GM21529 (cell line): ENCODE data around the gene TGM1.

Experiments used
- ATAC-seq: cut with Tn5 transposase; IDR thresholded peaks from one replicate; pipeline ENCODE4 v1.9.1; 2021; ENCODE audit not compliant: unreplicated experiment

The TGM1 gene

GRCh38 chr14:24292118-24292807 is 29.3 kb upstream of the TGM1 start:
- no peak for ATAC-seq

GRCh38 chr14:24291446-24292117 is 28.6 kb upstream of the TGM1 start:
- no peak for ATAC-seq

DNA sequence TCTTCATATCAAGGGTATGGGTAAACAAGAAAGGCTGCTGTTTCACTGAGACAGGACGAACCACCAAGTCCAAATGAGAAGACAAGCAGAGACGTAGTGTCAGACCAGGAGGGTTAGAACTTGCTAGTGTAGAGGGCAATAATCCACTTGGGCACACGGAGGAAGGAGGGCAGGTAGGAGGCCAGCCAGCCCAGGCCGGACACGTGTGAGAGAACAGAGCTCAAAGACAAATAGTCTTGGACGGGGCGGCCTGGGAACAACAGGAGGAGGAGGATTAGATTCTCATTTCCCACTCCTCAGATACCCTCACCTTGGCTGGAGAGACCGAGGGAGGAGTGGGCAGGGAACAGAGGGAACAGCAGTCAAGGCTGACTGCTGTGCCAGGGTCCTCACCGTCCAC is 27.8 kb upstream of the TGM1 start:
- no peak for ATAC-seq

DNA sequence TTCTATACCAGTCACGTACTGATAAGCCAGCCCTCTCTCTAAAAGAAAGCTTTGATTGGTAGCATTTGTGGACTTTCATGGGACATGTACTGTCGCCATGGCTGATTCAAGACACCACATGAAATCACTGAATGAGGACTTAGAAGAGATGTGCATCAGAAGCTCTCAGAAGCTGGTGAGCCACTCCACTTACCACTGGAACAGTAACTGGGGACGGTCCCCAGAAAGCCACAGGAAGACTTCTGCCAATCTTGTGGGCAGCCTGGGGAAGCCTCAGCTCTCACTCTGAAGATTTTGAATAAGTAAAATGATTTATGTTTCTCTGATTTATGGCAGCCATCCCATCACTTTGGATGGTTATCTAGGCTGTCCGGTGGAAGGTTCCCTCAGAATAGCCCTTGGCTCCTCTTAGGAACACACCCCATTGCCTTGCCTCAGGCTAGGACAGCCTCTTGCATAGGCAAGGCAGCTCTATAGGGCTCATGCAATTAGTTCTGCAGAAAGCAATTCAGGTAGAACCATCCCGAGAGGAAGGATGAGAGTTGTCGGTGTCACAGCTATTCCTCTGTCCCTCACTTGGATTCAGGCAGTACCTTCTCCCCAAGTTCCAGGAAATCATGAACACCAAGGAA is 26.8 kb upstream of the TGM1 start:
- peak; percentile 93 for ATAC-seq

GRCh38 chr14:24286996-24287395 is 24.0 kb upstream of the TGM1 start:
- no peak for ATAC-seq

- ATAC-seq, result no peak
Observed at GRCh38 chr14:24285351-24285750, 22.4 kb upstream of the TGM1 start.

DNA sequence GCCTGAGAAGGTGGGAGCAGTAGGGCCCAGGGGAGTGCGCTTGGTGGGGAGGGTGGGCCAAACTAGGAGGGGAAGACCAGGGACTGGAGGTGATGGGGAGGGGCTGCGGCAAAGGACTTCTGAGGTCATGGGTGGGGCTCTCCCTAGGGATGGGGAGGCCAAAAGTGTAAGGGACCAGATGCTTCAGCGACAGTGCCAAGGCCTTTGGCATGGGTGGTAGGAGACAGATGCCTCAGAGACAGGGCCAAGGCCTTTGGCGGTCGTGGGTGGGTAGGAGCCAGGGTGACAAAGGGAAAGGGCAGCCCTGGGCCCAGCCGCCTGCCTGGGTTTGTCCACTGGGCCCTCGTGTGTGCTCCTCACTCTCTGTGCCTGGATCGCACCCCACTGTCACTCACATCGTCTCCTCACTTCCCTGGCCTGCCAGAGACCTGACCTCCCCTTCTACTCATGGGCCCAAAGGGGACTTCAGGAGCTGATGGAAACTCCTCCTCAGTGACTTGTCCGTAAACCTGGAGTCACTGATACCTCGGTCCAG is 21.6 kb upstream of the TGM1 start:
- ATAC-seq, result no peak

GRCh38 chr14:24283796-24284460 is 21.0 kb upstream of the TGM1 start:
- no peak for ATAC-seq

DNA sequence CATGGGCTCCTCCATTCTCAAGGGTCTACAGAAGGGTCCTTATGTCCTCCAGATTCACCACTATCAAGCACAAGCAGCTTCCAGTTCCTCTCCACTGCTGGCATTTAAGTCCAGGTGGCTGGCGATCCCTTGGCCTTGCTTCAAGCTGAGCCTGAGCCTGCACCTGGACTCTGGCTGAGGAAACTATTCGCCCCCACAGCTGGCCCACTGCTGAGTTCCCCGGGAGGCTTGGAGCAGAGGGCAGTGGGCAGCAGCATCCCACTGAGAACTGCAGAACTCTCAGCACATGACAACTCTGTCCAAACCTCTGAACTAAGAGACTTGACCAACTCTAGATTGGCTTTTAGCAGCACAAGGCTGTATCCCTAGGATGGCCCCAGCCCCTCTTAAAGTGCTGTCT is 19.8 kb upstream of the TGM1 start:
- no peak for ATAC-seq

GRCh38 chr14:24281636-24282035 is 18.7 kb upstream of the TGM1 start:
- no peak for ATAC-seq

- ATAC-seq, result no peak
Observed at GRCh38 chr14:24280797-24281460, 18.0 kb upstream of the TGM1 start.

- peak; percentile 69 for ATAC-seq
Observed at GRCh38 chr14:24279301-24280186, 16.6 kb upstream of the TGM1 start.

DNA sequence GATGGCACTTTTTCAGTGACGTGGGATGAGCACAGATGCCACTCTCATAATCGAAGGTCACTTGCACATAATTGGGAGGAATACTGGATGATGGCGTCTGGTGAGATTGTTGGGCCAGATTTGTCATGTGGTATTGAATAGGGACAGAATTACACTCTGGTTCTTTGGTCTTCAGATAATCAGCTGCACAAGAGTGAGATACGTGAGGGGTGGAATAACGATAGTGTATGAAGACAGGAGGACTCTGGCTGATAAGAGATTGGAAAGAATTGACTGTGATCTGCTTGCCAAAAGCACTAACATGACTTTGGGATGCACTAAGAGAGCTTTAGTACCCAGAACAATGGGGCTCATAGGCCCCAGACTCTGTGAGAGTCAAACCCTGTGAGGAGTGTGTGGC is 15.4 kb upstream of the TGM1 start:
- no peak for ATAC-seq

- ATAC-seq, result no peak
Observed at GRCh38 chr14:24277606-24278321, 14.8 kb upstream of the TGM1 start.

DNA sequence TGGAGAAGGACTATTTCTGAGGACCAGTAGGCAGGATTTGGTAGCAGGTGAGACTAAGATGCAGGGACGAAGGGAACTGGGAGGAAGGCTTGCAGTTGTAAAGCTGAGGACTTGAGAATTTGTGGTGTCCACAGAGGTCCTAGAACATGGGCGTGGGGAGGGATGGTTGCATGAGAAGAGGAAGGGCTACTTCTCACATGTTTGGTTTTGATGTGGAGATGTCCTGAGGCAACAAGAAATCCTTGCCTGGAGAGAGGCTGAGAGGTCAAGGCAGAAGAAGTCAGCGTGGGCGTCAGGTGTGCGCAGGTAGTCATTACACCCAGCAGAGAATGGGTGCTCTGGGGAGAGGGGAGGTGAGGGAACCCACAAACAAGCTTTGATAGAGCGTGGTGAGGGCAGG is 14.1 kb upstream of the TGM1 start:
- no peak for ATAC-seq

GRCh38 chr14:24274101-24274543 is 11.1 kb upstream of the TGM1 start:
- peak; percentile 43 for ATAC-seq

- ATAC-seq, result no peak
Observed at GRCh38 chr14:24273422-24273998, 10.5 kb upstream of the TGM1 start.

DNA sequence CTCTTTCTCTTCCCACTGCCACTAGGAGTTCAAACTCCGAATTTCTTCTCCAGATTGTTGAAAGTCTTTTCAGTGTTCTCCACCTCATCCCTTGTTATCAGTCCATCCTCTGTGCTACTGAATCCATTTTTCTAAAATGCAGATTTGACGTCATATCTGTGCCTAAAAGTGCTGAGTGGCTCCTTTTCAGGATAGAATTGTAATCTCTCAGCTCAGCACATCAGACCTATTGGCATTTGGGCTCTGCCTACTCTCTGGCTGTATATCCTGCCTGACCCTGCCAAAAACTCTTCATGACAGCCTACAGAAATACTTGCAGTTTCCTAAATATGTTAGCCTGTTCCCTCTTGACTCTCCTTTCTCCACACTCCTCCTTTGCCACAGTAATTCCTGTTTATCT is 9.5 kb upstream of the TGM1 start:
- no peak for ATAC-seq

DNA sequence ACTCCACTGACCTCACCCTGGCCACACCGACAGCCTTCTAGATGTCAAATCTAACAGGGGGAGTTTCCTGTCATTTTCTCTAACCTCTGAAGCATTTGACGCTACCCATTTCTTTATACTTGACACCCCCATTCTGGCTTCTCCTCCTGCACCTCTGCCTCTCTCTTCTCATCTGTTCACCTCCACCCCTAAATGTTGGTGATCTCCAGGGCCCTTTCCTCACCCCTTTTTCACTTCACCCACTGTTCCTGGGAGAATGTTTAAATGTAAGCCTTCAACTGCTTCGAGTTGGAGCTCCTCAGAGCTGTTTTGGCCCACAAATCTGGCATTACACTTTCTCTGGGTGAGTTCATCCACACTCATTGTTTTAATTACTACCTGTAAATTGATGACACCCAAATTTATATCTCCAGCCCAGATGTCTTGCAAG is 8.9 kb upstream of the TGM1 start:
- no peak for ATAC-seq
